ENCODE results near the gene CTLA4. TPM values are rescaled to one million over a fixed set of nuclear protein-coding genes. Genes with fewer than 3 reads are reported as not detected.

CTLA4 gene
- total RNA-seq, 1 donor from 2014 or later: 0.11 TPM

DNA sequence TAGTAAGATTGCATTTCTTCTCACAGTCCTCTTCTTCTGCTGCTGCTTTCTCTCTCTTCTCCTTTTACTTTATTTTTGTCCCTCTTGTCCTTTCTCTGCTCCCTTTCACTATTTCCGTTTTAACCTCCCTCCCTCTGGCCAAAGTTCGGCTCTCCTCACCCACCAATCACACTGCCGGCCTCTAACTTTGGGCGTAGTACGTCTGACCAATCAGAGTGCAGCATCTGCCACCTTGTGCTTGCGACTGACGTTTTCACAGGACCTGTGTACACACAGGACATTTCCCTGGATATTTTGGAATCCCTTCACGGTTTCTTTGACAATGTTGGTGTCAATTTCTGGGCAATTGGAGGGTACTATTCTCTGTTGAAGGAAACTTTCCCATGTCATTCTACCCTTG lies 46.4 kb downstream of the CTLA4 start:
- TF ChIP-seq, protein P1, sequence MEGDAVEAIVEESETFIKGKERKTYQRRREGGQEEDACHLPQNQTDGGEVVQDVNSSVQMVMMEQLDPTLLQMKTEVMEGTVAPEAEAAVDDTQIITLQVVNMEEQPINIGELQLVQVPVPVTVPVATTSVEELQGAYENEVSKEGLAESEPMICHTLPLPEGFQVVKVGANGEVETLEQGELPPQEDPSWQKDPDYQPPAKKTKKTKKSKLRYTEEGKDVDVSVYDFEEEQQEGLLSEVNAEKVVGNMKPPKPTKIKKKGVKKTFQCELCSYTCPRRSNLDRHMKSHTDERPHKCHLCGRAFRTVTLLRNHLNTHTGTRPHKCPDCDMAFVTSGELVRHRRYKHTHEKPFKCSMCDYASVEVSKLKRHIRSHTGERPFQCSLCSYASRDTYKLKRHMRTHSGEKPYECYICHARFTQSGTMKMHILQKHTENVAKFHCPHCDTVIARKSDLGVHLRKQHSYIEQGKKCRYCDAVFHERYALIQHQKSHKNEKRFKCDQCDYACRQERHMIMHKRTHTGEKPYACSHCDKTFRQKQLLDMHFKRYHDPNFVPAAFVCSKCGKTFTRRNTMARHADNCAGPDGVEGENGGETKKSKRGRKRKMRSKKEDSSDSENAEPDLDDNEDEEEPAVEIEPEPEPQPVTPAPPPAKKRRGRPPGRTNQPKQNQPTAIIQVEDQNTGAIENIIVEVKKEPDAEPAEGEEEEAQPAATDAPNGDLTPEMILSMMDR (IDR thresholded peaks at IDR 0.05; ENCODE audit: borderline replicate concordance): no peak
- H3K27ac ChIP-seq (replicated peaks): no peak overlapping the region
- DNase-seq: no peak
- H3K27me3 ChIP-seq (ENCODE audit: low read depth): no peaks in the 10 kb centered on the region
- H3K4me3 ChIP-seq: no peak overlapping the region
- no peaks in the 10 kb centered on the region for H3K36me3 ChIP-seq
- peaks cover 14% of the 10 kb centered on the region for H3K4me1 ChIP-seq
- intact Hi-C loops (cut with micrococcal nuclease): no loop called here
- no peaks in the 10 kb centered on the region for H3K9me3 ChIP-seq (replicated peaks)

DNA sequence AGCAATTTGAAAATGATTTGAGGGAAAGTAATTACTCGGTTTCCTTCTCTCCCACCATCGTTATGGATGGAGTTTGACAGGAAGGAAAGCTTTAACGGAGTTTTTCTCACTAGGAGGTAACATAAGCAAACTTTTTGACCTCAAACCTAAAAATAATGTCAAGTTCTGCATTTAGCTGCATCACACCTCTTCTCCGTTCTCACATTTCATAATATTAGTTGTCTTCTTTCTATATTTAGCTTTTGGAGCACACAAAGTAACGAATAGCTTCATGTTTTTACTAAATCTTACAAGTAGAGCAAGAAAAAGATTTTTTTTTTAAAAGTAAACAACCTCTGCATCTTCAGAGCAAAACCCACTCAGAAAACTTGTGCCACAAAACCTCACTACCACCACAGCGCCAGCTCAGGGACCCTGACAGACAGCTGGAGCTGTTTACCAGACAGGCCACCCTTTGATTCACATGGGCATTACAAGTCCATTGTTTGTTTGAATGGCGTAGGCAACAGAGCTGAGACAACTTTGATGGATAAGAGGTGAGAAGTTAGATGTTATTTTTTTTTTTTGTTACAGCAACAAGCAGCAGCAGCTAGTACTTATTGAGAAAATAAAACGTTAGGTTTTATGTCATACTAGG lies 47.1 kb downstream of the CTLA4 start:
- no peak for DNase-seq
- intact Hi-C loops (cut with micrococcal nuclease): no loop called here
- Histone ChIP-seq H3K27ac (replicated peaks) (no peak overlapping the region), H3K36me3 (no peaks in the 10 kb centered on the region), H3K9me3 (replicated peaks) (no peaks in the 10 kb centered on the region), H3K4me1 (peaks cover 11% of the 10 kb centered on the region), H3K4me3 (no peak overlapping the region), H3K27me3 (ENCODE audit: low read depth) (no peaks in the 10 kb centered on the region)
- TF ChIP-seq, protein P1 (IDR thresholded peaks at IDR 0.05; ENCODE audit: borderline replicate concordance): no peak

- no peaks in the 10 kb centered on the region for H3K36me3 ChIP-seq
- no peaks in the 10 kb centered on the region for H3K27me3 ChIP-seq (ENCODE audit: low read depth)
- no peak overlapping the region for H3K27ac ChIP-seq (replicated peaks)
- H3K9me3 ChIP-seq (replicated peaks): no peaks in the 10 kb centered on the region
- intact Hi-C loops (cut with micrococcal nuclease): no loop called here
- no peak overlapping the region for H3K4me3 ChIP-seq
- peaks cover 8% of the 10 kb centered on the region for H3K4me1 ChIP-seq
- no peak for DNase-seq
- TF ChIP-seq, protein P1 (IDR thresholded peaks at IDR 0.05; ENCODE audit: borderline replicate concordance): no peak
Observed at GRCh38 chr2:203915256-203915655, 47.7 kb downstream of the CTLA4 start.

GRCh38 chr2:203916756-203917155 lies 49.2 kb downstream of the CTLA4 start:
- Histone ChIP-seq H3K4me1 (peaks cover 8% of the 10 kb centered on the region), H3K36me3 (no peaks in the 10 kb centered on the region), H3K27me3 (ENCODE audit: low read depth) (no peaks in the 10 kb centered on the region), H3K27ac (replicated peaks) (no peak overlapping the region), H3K4me3 (no peak overlapping the region), H3K9me3 (replicated peaks) (no peaks in the 10 kb centered on the region)
- TF ChIP-seq, protein P1 (IDR thresholded peaks at IDR 0.05; ENCODE audit: borderline replicate concordance): no peak
- intact Hi-C loops (cut with micrococcal nuclease): no loop called here
- no peak for DNase-seq

DNA sequence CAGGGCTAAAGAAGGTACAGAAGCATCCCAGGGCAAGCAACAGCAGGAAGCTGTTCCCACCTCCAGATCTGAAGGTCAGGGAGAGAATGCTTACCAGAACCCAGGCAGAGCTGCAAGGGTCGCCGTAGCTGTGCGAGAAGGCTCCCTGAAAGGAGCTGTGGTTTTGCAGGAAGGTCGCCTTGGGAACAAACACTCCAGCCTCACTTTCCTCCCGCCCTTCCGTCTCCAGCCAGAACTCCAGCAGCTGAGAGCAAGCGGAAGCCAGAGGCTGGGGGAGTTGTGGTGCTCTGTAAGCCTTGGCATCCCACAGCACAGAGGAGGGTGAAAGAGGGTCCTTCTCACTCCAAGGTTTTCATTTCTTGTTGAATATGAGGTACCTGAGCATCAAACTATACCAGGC lies 50.7 kb downstream of the CTLA4 start:
- TF ChIP-seq, protein P1 (IDR thresholded peaks at IDR 0.05; ENCODE audit: borderline replicate concordance): no peak
- Histone ChIP-seq H3K27me3 (ENCODE audit: low read depth) (no peaks in the 10 kb centered on the region), H3K9me3 (replicated peaks) (no peaks in the 10 kb centered on the region), H3K4me1 (peaks cover 8% of the 10 kb centered on the region), H3K36me3 (no peaks in the 10 kb centered on the region), H3K4me3 (no peak overlapping the region), H3K27ac (replicated peaks) (no peak overlapping the region)
- intact Hi-C loops (cut with micrococcal nuclease): no loop called here
- no peak for DNase-seq
